Endothelial cell of umbilical vein (primary cell): ENCODE measurements around the gene SLC28A1. TPM values are rescaled to one million over a fixed set of nuclear protein-coding genes. Genes with fewer than 3 reads are reported as not detected.

Experiments
- BruUV-seq: library from RNA; stranded (reverse); fragments of 400-500 nt; replicated peaks from 2 replicates; lab custom pipeline; 2021; lab: Mats Ljungman, UMichigan
- CTCF ChIA-PET: fragments of 300-600, 350-600 bp; sonication (Branson Sonifier 250); formaldehyde crosslinking; loops from one replicate; lab custom pipeline; 2021; ENCODE audit warnings: antibody characterized with exemption, inconsistent platforms; lab: Charles Lee
- POLR2A ChIA-PET: fragments of 300-600, 350-600 bp; sonication (Branson Sonifier 250); formaldehyde crosslinking; loops from one replicate; lab custom pipeline; 2021; ENCODE audit warnings: antibody characterized with exemption, inconsistent platforms; lab: Charles Lee
- DNase-seq: peaks from one replicate; pipeline ENCODE4 v3.0.0-alpha.2; 2011; ENCODE audit warnings: low read depth, low spot score
- FAIRE-seq: peaks from 2 replicates; lab custom pipeline; 2011; peaks lifted over from hg19 to GRCh38; lab: Jason Lieb, UNC
- H2AFZ ChIP-seq: 2 replicates; pipeline ENCODE4 v1.6.0; 2012; ENCODE audit warnings: low read depth, low read length, control low read depth, inconsistent platforms
- H3K27ac ChIP-seq: 2 replicates; pipeline ENCODE4 v1.5.1; 2011; ENCODE audit warnings: low read depth, mild to moderate bottlenecking, control low read depth, low read length, moderate library complexity; ENCODE audit not compliant: insufficient read depth
- H3K27me3 ChIP-seq, 2 experiments: 2 replicates each; pipeline versions ENCODE4 v1.6.0 to v1.6.1; 2011; ENCODE audit warnings: low read length in 2 of 2, mixed read lengths in 1 of 2; ENCODE audit not compliant: control insufficient read depth in 2 of 2, insufficient read depth in 2 of 2
- H3K36me3 ChIP-seq, 2 experiments: 2 replicates in 1 of 2; 3 replicates in 1 of 2; pipeline ENCODE4 v1.5.1; 2011; ENCODE audit warnings: low read length in 2 of 2, mild to moderate bottlenecking in 1 of 2, moderate library complexity in 1 of 2; ENCODE audit not compliant: control insufficient read depth in 2 of 2, insufficient read depth in 2 of 2; ENCODE audit errors: extremely low read depth in 1 of 2
- H3K4me1 ChIP-seq: 3 replicates; pipeline ENCODE4 v1.5.1; 2011; ENCODE audit warnings: mild to moderate bottlenecking, low read length; ENCODE audit not compliant: control insufficient read depth, insufficient read depth; ENCODE audit errors: extremely low read depth
- H3K4me2 ChIP-seq: 2 replicates; pipeline ENCODE4 v1.6.1; 2011; ENCODE audit warnings: low read length, control low read depth, mixed read lengths; ENCODE audit not compliant: insufficient read depth
- H3K4me3 ChIP-seq, 3 experiments: fragments of 200-600 bp in 1 of 3; sonication (generic), shearing (Covaris generic) in 1 of 3; replicated peaks in 1 of 3; 2 replicates each; pipeline ENCODE4 v1.5.1; 2011 to 2016; ENCODE audit warnings: control low read depth in 3 of 3, low read length in 3 of 3, mild to moderate bottlenecking in 2 of 3, inconsistent platforms in 1 of 3, low read depth in 1 of 3, moderate library complexity in 1 of 3; ENCODE audit not compliant: insufficient read depth in 1 of 3
- H3K79me2 ChIP-seq: 2 replicates; pipeline ENCODE4 v1.6.0; 2012; ENCODE audit warnings: low read length, inconsistent platforms; ENCODE audit not compliant: control insufficient read depth, insufficient read depth
- H3K9ac ChIP-seq: replicated peaks from 2 replicates; pipeline ENCODE3; 2011; ENCODE audit warnings: low read length, control low read depth; ENCODE audit not compliant: insufficient read depth; ENCODE audit errors: extremely low read depth
- H3K9me1 ChIP-seq: replicated peaks from 3 replicates; pipeline ENCODE4 v1.6.0; 2011; ENCODE audit warnings: mild to moderate bottlenecking, low read length; ENCODE audit not compliant: control insufficient read depth, insufficient read depth; ENCODE audit errors: extremely low read depth
- H3K9me3 ChIP-seq: replicated peaks from 2 replicates; pipeline ENCODE4 v1.5.1; 2012; ENCODE audit warnings: low read length, inconsistent platforms; ENCODE audit not compliant: control insufficient read depth, insufficient read depth
- H4K20me1 ChIP-seq: replicated peaks from 2 replicates; pipeline ENCODE3; 2011; ENCODE audit warnings: mild to moderate bottlenecking, low read length; ENCODE audit not compliant: control insufficient read depth, insufficient read depth; ENCODE audit errors: extremely low read depth
- CTCF ChIP-seq, 2 donors: IDR thresholded peaks; 1 replicate in 1 of 2; 2 replicates in 1 of 2; pipeline ENCODE4 v1.5.1; 2011; ENCODE audit warnings: low read length in 2 of 2, mild to moderate bottlenecking in 2 of 2, moderate library complexity in 2 of 2, control low read depth in 1 of 2, inconsistent platforms in 1 of 2, low read depth in 1 of 2; ENCODE audit not compliant: insufficient read depth in 1 of 2; ENCODE audit errors: extremely low read depth in 1 of 2
- FOS ChIP-seq: IDR thresholded peaks from 2 replicates; pipeline ENCODE4 v1.6.1; 2011; ENCODE audit warnings: mild to moderate bottlenecking, low read length, moderate library complexity, borderline replicate concordance; ENCODE audit not compliant: insufficient read depth
- GATA2 ChIP-seq: IDR thresholded peaks from 2 replicates; pipeline ENCODE4 v1.7.0; 2011; ENCODE audit warnings: low read depth, mild to moderate bottlenecking, moderate library complexity, mixed read lengths, low read length; ENCODE audit not compliant: insufficient read length, insufficient read depth
- MAX ChIP-seq: IDR thresholded peaks from 2 replicates; pipeline ENCODE4 v1.6.1; 2011; ENCODE audit not compliant: insufficient read depth, insufficient read length
- POLR2A ChIP-seq: IDR thresholded peaks from 2 replicates; pipeline ENCODE4 v1.6.1; 2012; ENCODE audit warnings: low read depth, mild to moderate bottlenecking, control low read depth, low read length
- POLR2AphosphoS5 ChIP-seq: IDR thresholded peaks from 2 replicates; pipeline ENCODE4 v1.6.1; 2012; ENCODE audit warnings: low read depth, mild to moderate bottlenecking, control low read depth, low read length, moderate library complexity; ENCODE audit not compliant: insufficient read depth
- dilution Hi-C: fragments of 300-500 bp; cut with MboI; formaldehyde crosslinking; loops from one replicate; pipeline ENCODE4 v1.15.0; 2019; ENCODE audit warnings: low sequenced_read_pairs; ENCODE audit not compliant: extremely low pct_ligation_motif_present
- intact Hi-C: fragments of 100-400 bp; cut with micrococcal nuclease; formaldehyde crosslinking; loops from one replicate; pipeline ENCODE4 v1.10.0; 2022
- polyA plus RNA-seq, 4 experiments: library from polyadenylated mRNA; depleted of rRNA in 3 of 4; stranded (reverse) in 3 of 4; unstranded in 1 of 4; fragments of >200 nt; gene quantifications; 2 replicates each; pipeline versions ENCODE4 v1.2.1 to v1.2.3, GENCODE V29; 2011 to 2012; ENCODE audit warnings: missing spikeins in 1 of 4
- total RNA-seq: library from RNA; stranded (reverse); gene quantifications from 2 replicates; pipeline ENCODE4 v1.2.3, GENCODE V29; 2021

The SLC28A1 gene
- total and polyA plus RNA-seq, 2 donors (not counting 3 experiments of a cell fraction or from before 2014, with no cell fraction given): not detected

GRCh38 chr15:84856731-84857417 is 27.6 kb upstream of the SLC28A1 start:
- TSS peak; percentile 33 for BruUV-seq

More at GRCh38 chr15:84856731-84857417, 27.6 kb upstream of the SLC28A1 start:
- TF ChIP-seq POLR2A: no peak
- TF ChIP-seq GATA2: no peak
- TF ChIP-seq CTCF (IDR thresholded peaks at IDR 0.05; ENCODE audit: extremely low read depth in 1 of 2, insufficient read depth in 1 of 2, low read depth in 1 of 2, low read length in 2 of 2): no peak
- no peak for TF ChIP-seq FOS
- TF ChIP-seq MAX: no peak
- no peak for TF ChIP-seq POLR2AphosphoS5
- no peak for FAIRE-seq
- intact Hi-C loops: no loop called here
- Histone ChIP-seq H2AFZ (no peak overlapping the region), H3K9me1 (no peaks in the 10 kb centered on the region), H3K9ac (no peak overlapping the region), H3K4me1 (no peaks in the 10 kb centered on the region), H3K4me3 (no peak overlapping the region), H3K9me3 (no peaks in the 10 kb centered on the region), H3K27me3 (no peaks in the 10 kb centered on the region), H3K27ac (no peak overlapping the region), H3K36me3 (peaks cover 0 to 30% of the 10 kb centered on the region in 2 experiments), H3K4me2 (no peak overlapping the region), H4K20me1 (no peaks in the 10 kb centered on the region), H3K79me2 (no peaks in the 10 kb centered on the region)
- ChIA-PET POLR2A (no interaction called here), CTCF (no interaction called here)
- dilution Hi-C loops: no loop called here
- DNase-seq: no peak
